Keratinocyte (primary cell): Measurements from ENCODE around the gene LAMC3. TPM values are rescaled to one million over a fixed set of nuclear protein-coding genes. Genes with fewer than 3 reads are reported as not detected.
A peak's percentile ranks its signal among the peaks of the same experiment; 100 is the strongest.

Experiments used
- DNase-seq: peaks from one replicate; pipeline ENCODE4 v3.0.0-alpha.2; 2011; ENCODE audit warnings: low read depth, missing footprints, low spot score
- FAIRE-seq: peaks from 2 replicates; lab custom pipeline; 2011; peaks lifted over from hg19 to GRCh38; lab: Jason Lieb, UNC
- H2AFZ ChIP-seq: 2 replicates; pipeline ENCODE4 v1.6.0; 2012; ENCODE audit warnings: low read length, control low read depth, inconsistent platforms; ENCODE audit not compliant: control insufficient read depth
- H3K27ac ChIP-seq: 2 replicates; pipeline ENCODE4 v1.5.1; 2011; ENCODE audit warnings: low read length; ENCODE audit not compliant: control insufficient read depth, insufficient read depth
- H3K27me3 ChIP-seq: 3 replicates; pipeline ENCODE4 v1.6.0; 2011; ENCODE audit warnings: low read length; ENCODE audit not compliant: control insufficient read depth, insufficient read depth; ENCODE audit errors: extremely low read depth
- H3K36me3 ChIP-seq, 2 experiments: 2 replicates in 1 of 2; 3 replicates in 1 of 2; pipeline ENCODE4 v1.5.1; 2011; ENCODE audit warnings: low read length in 2 of 2, mild to moderate bottlenecking in 1 of 2; ENCODE audit not compliant: control insufficient read depth in 2 of 2, insufficient read depth in 2 of 2; ENCODE audit errors: extremely low read depth in 1 of 2
- H3K4me1 ChIP-seq: 3 replicates; pipeline ENCODE4 v1.5.1; 2011; ENCODE audit warnings: low read length; ENCODE audit not compliant: control insufficient read depth, insufficient read depth; ENCODE audit errors: extremely low read depth
- H3K4me2 ChIP-seq: 3 replicates; pipeline ENCODE4 v1.6.0; 2011; ENCODE audit warnings: low read depth, low read length; ENCODE audit not compliant: control insufficient read depth, insufficient read depth; ENCODE audit errors: extremely low read depth
- H3K4me3 ChIP-seq, 3 experiments: fragments of 200-600 bp in 1 of 3; sonication (generic) in 1 of 3; 2 replicates in 2 of 3; 3 replicates in 1 of 3; pipeline ENCODE4 v1.5.1; 2011 to 2016; ENCODE audit warnings: low read length in 3 of 3, mild to moderate bottlenecking in 3 of 3, control low read depth in 2 of 3, inconsistent platforms in 1 of 3, low read depth in 1 of 3, mixed read lengths in 1 of 3, mixed run types in 1 of 3, moderate library complexity in 1 of 3; ENCODE audit not compliant: control insufficient read depth in 2 of 3, insufficient read depth in 2 of 3; ENCODE audit errors: extremely low read depth in 1 of 3
- H3K79me2 ChIP-seq: 2 replicates; pipeline ENCODE4 v1.6.0; 2012; ENCODE audit warnings: low read length; ENCODE audit not compliant: control insufficient read depth, insufficient read depth
- H3K9ac ChIP-seq: 3 replicates; pipeline ENCODE4 v1.6.0; 2011; ENCODE audit warnings: low read length; ENCODE audit not compliant: control insufficient read depth, insufficient read depth; ENCODE audit errors: extremely low read depth
- H3K9me1 ChIP-seq: 3 replicates; pipeline ENCODE4 v1.6.0; 2011; ENCODE audit warnings: low read length; ENCODE audit not compliant: control insufficient read depth, insufficient read depth; ENCODE audit errors: extremely low read depth
- H3K9me3 ChIP-seq: 2 replicates; pipeline ENCODE4 v1.5.1; 2012; ENCODE audit warnings: low read depth, low read length; ENCODE audit not compliant: control insufficient read depth
- H4K20me1 ChIP-seq: 3 replicates; pipeline ENCODE4 v1.6.0; 2011; ENCODE audit warnings: low read length; ENCODE audit not compliant: control insufficient read depth, insufficient read depth; ENCODE audit errors: extremely low read depth
- EZH2 ChIP-seq: IDR thresholded peaks from one replicate; pipeline ENCODE4 v1.6.1; 2012; ENCODE audit warnings: inconsistent platforms, mild to moderate bottlenecking, low read length, moderate library complexity
- dilution Hi-C: fragments of 300-500 bp; cut with MboI; formaldehyde crosslinking; loops from one replicate; pipeline ENCODE4 v1.7.0; 2020; ENCODE audit warnings: low sequenced_read_pairs; ENCODE audit not compliant: extremely low pct_ligation_motif_present
- polyA plus RNA-seq, 5 experiments: library from polyadenylated mRNA; depleted of rRNA in 3 of 5; stranded (reverse) in 3 of 5; stranded (forward) in 1 of 5; unstranded in 1 of 5; fragments of >200 nt; gene quantifications; 1 replicate in 1 of 5; 2 replicates in 3 of 5; 3 replicates in 1 of 5; pipeline versions ENCODE4 v1.2.1 to v1.2.3, GENCODE V29; 2011 to 2012; ENCODE audit warnings: missing spikeins in 2 of 5, low read depth in 1 of 5, low replicate concordance in 1 of 5
- TF ChIP-seq, protein P1 (sequence below), 3 experiments: IDR thresholded peaks in 1 of 3; conservative IDR thresholded peaks in 1 of 3; optimal IDR thresholded peaks in 1 of 3; 2 replicates in 2 of 3; 3 replicates in 1 of 3; pipeline versions ENCODE3 to v1.5.1; 2011; ENCODE audit warnings: low read length in 3 of 3, mild to moderate bottlenecking in 3 of 3, moderate library complexity in 2 of 3, control low read depth in 1 of 3, inconsistent platforms in 1 of 3; ENCODE audit not compliant: insufficient read depth in 2 of 3; ENCODE audit errors: extremely low read depth in 1 of 3

LAMC3 gene
- polyA plus RNA-seq, 1 donor (not counting 4 experiments of a cell fraction or from before 2014, with no cell fraction given), result not detected

DNA sequence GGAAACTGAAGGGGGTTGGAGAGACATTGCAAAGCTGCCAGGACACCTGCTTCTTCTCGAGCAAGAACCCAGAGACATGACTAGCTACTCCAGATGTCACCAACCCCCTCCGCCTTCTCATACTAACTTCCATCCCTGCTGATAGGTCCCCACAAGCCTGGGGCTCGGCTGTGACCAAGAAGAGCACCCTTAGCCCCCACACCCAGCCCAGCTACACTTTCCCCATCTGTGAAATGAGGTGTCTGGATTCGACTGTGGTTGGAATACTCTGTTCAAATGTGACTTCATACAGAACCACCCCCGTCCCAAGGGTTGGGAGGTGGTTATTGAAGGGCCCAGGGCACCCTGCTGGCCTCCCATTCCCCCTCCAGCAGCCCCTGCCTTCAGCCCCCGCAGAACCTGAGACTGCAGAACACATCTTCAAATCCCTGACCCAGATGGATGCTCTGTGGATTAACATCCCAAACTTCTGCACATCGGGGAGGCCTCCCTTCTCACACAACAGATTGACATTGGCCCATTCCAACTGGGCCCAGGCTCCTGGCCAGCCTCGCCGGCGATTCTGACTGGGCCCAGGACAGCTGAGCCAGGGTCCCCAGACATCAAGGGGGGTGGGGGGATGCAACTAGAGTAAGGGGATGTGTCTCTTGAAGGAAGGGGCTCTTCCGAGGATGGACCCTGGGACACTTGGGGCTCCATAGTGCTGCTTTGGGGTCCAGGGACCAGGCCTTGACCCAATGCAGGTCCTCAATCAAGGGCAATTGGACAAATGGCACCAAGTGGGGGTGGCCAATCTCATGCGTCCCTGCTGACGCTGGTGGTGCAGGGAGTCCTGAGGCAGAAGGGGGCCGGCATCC, 48.2 kb upstream of the LAMC3 start:
- DNase-seq (no peak), FAIRE-seq (no peak)
- H3K4me3 ChIP-seq, result no peak overlapping the region
- no peak overlapping the region for H2AFZ ChIP-seq
- peaks cover 2% of the 10 kb centered on the region for H4K20me1 ChIP-seq
- H3K9ac ChIP-seq, result no peak overlapping the region
- dilution Hi-C loops, result no loop called here
- peaks cover 18% of the 10 kb centered on the region for H3K27me3 ChIP-seq
- TF ChIP-seq, protein P1, sequence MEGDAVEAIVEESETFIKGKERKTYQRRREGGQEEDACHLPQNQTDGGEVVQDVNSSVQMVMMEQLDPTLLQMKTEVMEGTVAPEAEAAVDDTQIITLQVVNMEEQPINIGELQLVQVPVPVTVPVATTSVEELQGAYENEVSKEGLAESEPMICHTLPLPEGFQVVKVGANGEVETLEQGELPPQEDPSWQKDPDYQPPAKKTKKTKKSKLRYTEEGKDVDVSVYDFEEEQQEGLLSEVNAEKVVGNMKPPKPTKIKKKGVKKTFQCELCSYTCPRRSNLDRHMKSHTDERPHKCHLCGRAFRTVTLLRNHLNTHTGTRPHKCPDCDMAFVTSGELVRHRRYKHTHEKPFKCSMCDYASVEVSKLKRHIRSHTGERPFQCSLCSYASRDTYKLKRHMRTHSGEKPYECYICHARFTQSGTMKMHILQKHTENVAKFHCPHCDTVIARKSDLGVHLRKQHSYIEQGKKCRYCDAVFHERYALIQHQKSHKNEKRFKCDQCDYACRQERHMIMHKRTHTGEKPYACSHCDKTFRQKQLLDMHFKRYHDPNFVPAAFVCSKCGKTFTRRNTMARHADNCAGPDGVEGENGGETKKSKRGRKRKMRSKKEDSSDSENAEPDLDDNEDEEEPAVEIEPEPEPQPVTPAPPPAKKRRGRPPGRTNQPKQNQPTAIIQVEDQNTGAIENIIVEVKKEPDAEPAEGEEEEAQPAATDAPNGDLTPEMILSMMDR (optimal IDR thresholded peaks at IDR 0.05 in 1 of 3, IDR thresholded peaks at IDR 0.05 in 1 of 3, conservative IDR thresholded peaks at IDR 0.05 in 1 of 3; ENCODE audit: extremely low read depth in 1 of 3, insufficient read depth in 2 of 3, low read length in 3 of 3), result no peak
- TF ChIP-seq EZH2, result no peak
- no peaks in the 10 kb centered on the region for H3K79me2 ChIP-seq
- H3K4me1 ChIP-seq, result peaks cover 19% of the 10 kb centered on the region
- H3K9me3 ChIP-seq, result no peaks in the 10 kb centered on the region
- no peaks in the 10 kb centered on the region for H3K36me3 ChIP-seq
- no peak overlapping the region for H3K27ac ChIP-seq
- peaks cover 3% of the 10 kb centered on the region for H3K9me1 ChIP-seq
- no peak overlapping the region for H3K4me2 ChIP-seq

DNA sequence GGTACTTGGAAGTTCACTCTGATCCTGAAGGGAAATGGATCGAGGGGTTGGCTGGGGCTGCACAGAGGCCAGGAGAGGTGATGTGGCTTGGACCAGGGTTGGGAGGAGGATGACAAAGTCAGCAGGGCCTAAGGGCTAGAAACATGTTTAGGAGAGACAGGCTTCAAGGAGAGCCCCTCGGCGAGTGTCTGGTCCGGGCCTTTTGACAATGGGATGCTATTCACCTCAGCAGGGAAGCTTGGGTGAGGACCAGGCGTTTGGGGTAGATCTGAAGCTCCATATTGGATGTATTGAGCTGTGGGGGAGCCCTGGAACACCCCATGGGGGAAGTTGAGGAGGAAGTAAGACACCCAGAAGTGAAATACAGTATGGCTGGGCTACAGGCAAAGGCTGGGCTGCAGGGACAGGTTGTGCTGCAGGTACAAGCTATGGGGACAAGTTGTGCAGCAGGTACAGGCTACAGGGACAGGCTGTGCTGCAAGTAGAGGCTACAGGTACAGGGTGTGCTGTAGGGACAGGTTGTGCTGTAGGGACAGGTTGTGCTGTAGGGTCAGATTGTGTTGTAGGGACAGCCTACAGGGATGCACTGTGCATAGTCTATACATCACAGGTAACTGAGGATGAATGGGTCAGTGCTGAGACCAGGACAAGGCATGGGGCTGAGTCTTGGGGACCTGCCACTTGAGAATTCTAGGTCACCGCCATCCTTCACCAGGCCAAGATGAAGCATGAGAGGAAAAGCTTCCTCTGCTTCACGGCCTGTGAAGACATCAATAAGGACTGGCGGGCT, 47.3 kb upstream of the LAMC3 start:
- Histone ChIP-seq H3K9me3 (no peaks in the 10 kb centered on the region), H4K20me1 (peaks cover 2% of the 10 kb centered on the region), H3K27me3 (peaks cover 10% of the 10 kb centered on the region), H3K4me1 (peaks cover 19% of the 10 kb centered on the region), H3K4me2 (peak overlapping the region; percentile 64), H3K9me1 (peaks cover 3% of the 10 kb centered on the region), H3K4me3 (no peak overlapping the region), H3K9ac (no peak overlapping the region), H3K36me3 (no peaks in the 10 kb centered on the region), H3K79me2 (no peaks in the 10 kb centered on the region), H2AFZ (no peak overlapping the region), H3K27ac (peak overlapping the region; percentile 36)
- dilution Hi-C loops, result no loop called here
- no peak for TF ChIP-seq EZH2
- TF ChIP-seq, protein P1 (optimal IDR thresholded peaks at IDR 0.05 in 1 of 3, IDR thresholded peaks at IDR 0.05 in 1 of 3, conservative IDR thresholded peaks at IDR 0.05 in 1 of 3; ENCODE audit: extremely low read depth in 1 of 3, insufficient read depth in 2 of 3, low read length in 3 of 3), result no peak
- FAIRE-seq (no peak), DNase-seq (no peak)
